Keratinocyte (primary cell): ENCODE results near the gene NDUFAF5. TPM values are rescaled to one million over a fixed set of nuclear protein-coding genes. Genes with fewer than 3 reads are reported as not detected.

ENCODE experiments used
- DNase-seq: peaks from one replicate; pipeline ENCODE4 v3.0.0-alpha.2; 2011; ENCODE audit warnings: low read depth, missing footprints, low spot score
- FAIRE-seq: peaks from 2 replicates; lab custom pipeline; 2011; peaks lifted over from hg19 to GRCh38; lab: Jason Lieb, UNC
- H2AFZ ChIP-seq: 2 replicates; pipeline ENCODE4 v1.6.0; 2012; ENCODE audit warnings: low read length, control low read depth, inconsistent platforms; ENCODE audit not compliant: control insufficient read depth
- H3K27ac ChIP-seq: 2 replicates; pipeline ENCODE4 v1.5.1; 2011; ENCODE audit warnings: low read length; ENCODE audit not compliant: control insufficient read depth, insufficient read depth
- H3K27me3 ChIP-seq: 3 replicates; pipeline ENCODE4 v1.6.0; 2011; ENCODE audit warnings: low read length; ENCODE audit not compliant: control insufficient read depth, insufficient read depth; ENCODE audit errors: extremely low read depth
- H3K36me3 ChIP-seq, 2 experiments: 2 replicates in 1 of 2; 3 replicates in 1 of 2; pipeline ENCODE4 v1.5.1; 2011; ENCODE audit warnings: low read length in 2 of 2, mild to moderate bottlenecking in 1 of 2; ENCODE audit not compliant: control insufficient read depth in 2 of 2, insufficient read depth in 2 of 2; ENCODE audit errors: extremely low read depth in 1 of 2
- H3K4me1 ChIP-seq: 3 replicates; pipeline ENCODE4 v1.5.1; 2011; ENCODE audit warnings: low read length; ENCODE audit not compliant: control insufficient read depth, insufficient read depth; ENCODE audit errors: extremely low read depth
- H3K4me2 ChIP-seq: 3 replicates; pipeline ENCODE4 v1.6.0; 2011; ENCODE audit warnings: low read depth, low read length; ENCODE audit not compliant: control insufficient read depth, insufficient read depth; ENCODE audit errors: extremely low read depth
- H3K4me3 ChIP-seq, 3 experiments: fragments of 200-600 bp in 1 of 3; sonication (generic) in 1 of 3; 2 replicates in 2 of 3; 3 replicates in 1 of 3; pipeline ENCODE4 v1.5.1; 2011 to 2016; ENCODE audit warnings: low read length in 3 of 3, mild to moderate bottlenecking in 3 of 3, control low read depth in 2 of 3, inconsistent platforms in 1 of 3, low read depth in 1 of 3, mixed read lengths in 1 of 3, mixed run types in 1 of 3, moderate library complexity in 1 of 3; ENCODE audit not compliant: control insufficient read depth in 2 of 3, insufficient read depth in 2 of 3; ENCODE audit errors: extremely low read depth in 1 of 3
- H3K79me2 ChIP-seq: 2 replicates; pipeline ENCODE4 v1.6.0; 2012; ENCODE audit warnings: low read length; ENCODE audit not compliant: control insufficient read depth, insufficient read depth
- H3K9ac ChIP-seq: 3 replicates; pipeline ENCODE4 v1.6.0; 2011; ENCODE audit warnings: low read length; ENCODE audit not compliant: control insufficient read depth, insufficient read depth; ENCODE audit errors: extremely low read depth
- H3K9me1 ChIP-seq: 3 replicates; pipeline ENCODE4 v1.6.0; 2011; ENCODE audit warnings: low read length; ENCODE audit not compliant: control insufficient read depth, insufficient read depth; ENCODE audit errors: extremely low read depth
- H3K9me3 ChIP-seq: 2 replicates; pipeline ENCODE4 v1.5.1; 2012; ENCODE audit warnings: low read depth, low read length; ENCODE audit not compliant: control insufficient read depth
- H4K20me1 ChIP-seq: 3 replicates; pipeline ENCODE4 v1.6.0; 2011; ENCODE audit warnings: low read length; ENCODE audit not compliant: control insufficient read depth, insufficient read depth; ENCODE audit errors: extremely low read depth
- EZH2 ChIP-seq: IDR thresholded peaks from one replicate; pipeline ENCODE4 v1.6.1; 2012; ENCODE audit warnings: inconsistent platforms, mild to moderate bottlenecking, low read length, moderate library complexity
- dilution Hi-C: fragments of 300-500 bp; cut with MboI; formaldehyde crosslinking; loops from one replicate; pipeline ENCODE4 v1.7.0; 2020; ENCODE audit warnings: low sequenced_read_pairs; ENCODE audit not compliant: extremely low pct_ligation_motif_present
- polyA plus RNA-seq, 5 experiments: library from polyadenylated mRNA; depleted of rRNA in 3 of 5; stranded (reverse) in 3 of 5; stranded (forward) in 1 of 5; unstranded in 1 of 5; fragments of >200 nt; gene quantifications; 1 replicate in 1 of 5; 2 replicates in 3 of 5; 3 replicates in 1 of 5; pipeline versions ENCODE4 v1.2.1 to v1.2.3, GENCODE V29; 2011 to 2012; ENCODE audit warnings: missing spikeins in 2 of 5, low read depth in 1 of 5, low replicate concordance in 1 of 5
- TF ChIP-seq, protein P1 (sequence below), 3 experiments: IDR thresholded peaks in 1 of 3; conservative IDR thresholded peaks in 1 of 3; optimal IDR thresholded peaks in 1 of 3; 2 replicates in 2 of 3; 3 replicates in 1 of 3; pipeline versions ENCODE3 to v1.5.1; 2011; ENCODE audit warnings: low read length in 3 of 3, mild to moderate bottlenecking in 3 of 3, moderate library complexity in 2 of 3, control low read depth in 1 of 3, inconsistent platforms in 1 of 3; ENCODE audit not compliant: insufficient read depth in 2 of 3; ENCODE audit errors: extremely low read depth in 1 of 3

The NDUFAF5 gene
- polyA plus RNA-seq, 1 donor (not counting 4 experiments of a cell fraction or from before 2014, with no cell fraction given) = 26.4 TPM

DNA sequence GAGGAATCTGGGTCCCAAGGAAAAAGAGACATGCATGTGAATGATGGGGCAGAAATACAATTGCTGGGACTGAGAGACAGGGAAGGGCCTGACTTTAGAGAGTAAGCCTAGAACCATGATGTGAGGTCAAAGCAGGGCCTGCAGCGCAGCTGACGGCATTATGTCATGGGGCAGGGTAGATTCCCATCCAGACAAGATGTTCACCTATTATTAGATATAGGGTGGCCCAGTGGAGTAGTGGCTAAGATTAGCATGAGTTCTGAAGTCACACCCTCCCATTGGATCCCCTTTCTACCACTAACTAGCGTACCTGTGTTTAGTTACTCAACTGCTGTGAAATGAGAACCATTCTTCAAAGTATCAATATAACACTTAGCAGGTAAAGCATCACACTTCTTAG lies 39.6 kb downstream of the NDUFAF5 start:
- FAIRE-seq = no peak
- Histone ChIP-seq H3K27ac (no peak overlapping the region), H3K4me3 (no peak overlapping the region), H3K9me1 (no peaks in the 10 kb centered on the region), H2AFZ (no peak overlapping the region), H4K20me1 (no peaks in the 10 kb centered on the region), H3K27me3 (no peaks in the 10 kb centered on the region), H3K79me2 (no peaks in the 10 kb centered on the region), H3K9ac (no peak overlapping the region), H3K36me3 (no peaks in the 10 kb centered on the region), H3K4me1 (no peaks in the 10 kb centered on the region), H3K4me2 (no peak overlapping the region), H3K9me3 (no peaks in the 10 kb centered on the region)
- dilution Hi-C loops = no loop called here
- TF ChIP-seq EZH2 = no peak
- TF ChIP-seq, protein P1, sequence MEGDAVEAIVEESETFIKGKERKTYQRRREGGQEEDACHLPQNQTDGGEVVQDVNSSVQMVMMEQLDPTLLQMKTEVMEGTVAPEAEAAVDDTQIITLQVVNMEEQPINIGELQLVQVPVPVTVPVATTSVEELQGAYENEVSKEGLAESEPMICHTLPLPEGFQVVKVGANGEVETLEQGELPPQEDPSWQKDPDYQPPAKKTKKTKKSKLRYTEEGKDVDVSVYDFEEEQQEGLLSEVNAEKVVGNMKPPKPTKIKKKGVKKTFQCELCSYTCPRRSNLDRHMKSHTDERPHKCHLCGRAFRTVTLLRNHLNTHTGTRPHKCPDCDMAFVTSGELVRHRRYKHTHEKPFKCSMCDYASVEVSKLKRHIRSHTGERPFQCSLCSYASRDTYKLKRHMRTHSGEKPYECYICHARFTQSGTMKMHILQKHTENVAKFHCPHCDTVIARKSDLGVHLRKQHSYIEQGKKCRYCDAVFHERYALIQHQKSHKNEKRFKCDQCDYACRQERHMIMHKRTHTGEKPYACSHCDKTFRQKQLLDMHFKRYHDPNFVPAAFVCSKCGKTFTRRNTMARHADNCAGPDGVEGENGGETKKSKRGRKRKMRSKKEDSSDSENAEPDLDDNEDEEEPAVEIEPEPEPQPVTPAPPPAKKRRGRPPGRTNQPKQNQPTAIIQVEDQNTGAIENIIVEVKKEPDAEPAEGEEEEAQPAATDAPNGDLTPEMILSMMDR (optimal IDR thresholded peaks at IDR 0.05 in 1 of 3, IDR thresholded peaks at IDR 0.05 in 1 of 3, conservative IDR thresholded peaks at IDR 0.05 in 1 of 3; ENCODE audit: extremely low read depth in 1 of 3, insufficient read depth in 2 of 3, low read length in 3 of 3) = no peak
- DNase-seq = no peak

DNA sequence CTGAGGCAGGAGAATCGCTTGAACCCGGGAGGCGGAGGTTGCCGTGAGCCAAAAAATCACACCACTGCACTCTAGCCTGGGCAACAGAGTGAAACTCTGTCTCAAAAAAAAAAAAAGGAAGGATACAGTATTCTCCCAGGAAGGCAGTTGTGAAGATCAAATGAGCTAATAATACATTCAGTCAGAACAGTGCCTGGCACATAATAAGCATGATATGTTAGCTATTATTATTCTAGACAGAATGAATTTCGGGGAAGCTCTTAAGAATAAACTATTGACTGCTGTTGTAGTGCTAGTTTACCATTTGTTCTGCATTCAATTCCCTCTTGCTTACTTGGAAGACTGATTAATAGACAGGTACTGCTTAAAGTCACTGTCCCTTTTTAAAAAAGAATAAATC lies 40.6 kb downstream of the NDUFAF5 start:
- Histone ChIP-seq H3K9me1 (no peaks in the 10 kb centered on the region), H3K4me3 (no peak overlapping the region), H3K4me2 (no peak overlapping the region), H2AFZ (no peak overlapping the region), H3K36me3 (no peaks in the 10 kb centered on the region), H3K4me1 (no peaks in the 10 kb centered on the region), H3K27ac (no peak overlapping the region), H3K27me3 (no peaks in the 10 kb centered on the region), H3K9ac (no peak overlapping the region), H3K9me3 (no peaks in the 10 kb centered on the region), H4K20me1 (no peaks in the 10 kb centered on the region), H3K79me2 (no peaks in the 10 kb centered on the region)
- no peak for FAIRE-seq
- TF ChIP-seq EZH2 = no peak
- TF ChIP-seq, protein P1 (optimal IDR thresholded peaks at IDR 0.05 in 1 of 3, IDR thresholded peaks at IDR 0.05 in 1 of 3, conservative IDR thresholded peaks at IDR 0.05 in 1 of 3; ENCODE audit: extremely low read depth in 1 of 3, insufficient read depth in 2 of 3, low read length in 3 of 3) = no peak
- dilution Hi-C loops = no loop called here
- no peak for DNase-seq
